Common myeloid progenitor, CD34-positive (primary cell): ENCODE measurements around the gene TUT1.

ENCODE experiments used
- CTCF ChIA-PET: fragments of 350-600 bp; sonication (Branson Sonifier 250); formaldehyde crosslinking; loops from one replicate; lab custom pipeline; 2021; ENCODE audit warnings: antibody characterized with exemption; lab: Charles Lee
- POLR2A ChIA-PET: fragments of 350-600 bp; sonication (Branson Sonifier 250); formaldehyde crosslinking; loops from one replicate; lab custom pipeline; 2021; ENCODE audit warnings: antibody characterized with exemption; lab: Charles Lee
- DNase-seq, 3 donors: peaks; one replicate each; pipeline versions ENCODE4 v3.0.0 to v3.0.0-alpha.2; 2013
- H3K27ac ChIP-seq, 2 experiments: 1 replicate in 1 of 2; 2 replicates in 1 of 2; pipeline ENCODE4 v1.7.0; 2013; ENCODE audit warnings: inconsistent platforms in 2 of 2, low read length in 2 of 2, mild to moderate bottlenecking in 2 of 2, low read depth in 1 of 2, moderate library complexity in 1 of 2; ENCODE audit not compliant: severe bottlenecking in 2 of 2, insufficient read depth in 1 of 2, poor library complexity in 1 of 2
- H3K27me3 ChIP-seq, 5 experiments: replicated peaks in 2 of 5; 1 replicate in 3 of 5; 2 replicates in 2 of 5; pipeline versions ENCODE4 v1.6.1 to v1.7.0; 2013; ENCODE audit warnings: low read length in 4 of 5, mild to moderate bottlenecking in 2 of 5, moderate library complexity in 2 of 5, inconsistent platforms in 1 of 5; ENCODE audit not compliant: insufficient read depth in 5 of 5, control insufficient read depth in 4 of 5
- H3K36me3 ChIP-seq, 4 experiments: 1 replicate in 2 of 4; 2 replicates in 2 of 4; pipeline versions ENCODE4 v1.6.1 to v1.7.0; 2013; ENCODE audit warnings: low read length in 3 of 4, control low read depth in 1 of 4, mild to moderate bottlenecking in 1 of 4; ENCODE audit not compliant: control insufficient read depth in 4 of 4, insufficient read depth in 4 of 4
- H3K4me1 ChIP-seq, 4 experiments: 1 replicate in 3 of 4; 2 replicates in 1 of 4; pipeline versions ENCODE4 v1.6.1 to v1.7.1; 2013; ENCODE audit warnings: low read length in 3 of 4, mild to moderate bottlenecking in 3 of 4, control low read depth in 1 of 4, inconsistent platforms in 1 of 4, moderate library complexity in 1 of 4; ENCODE audit not compliant: control insufficient read depth in 4 of 4, insufficient read depth in 4 of 4; ENCODE audit errors: control extremely low read depth in 1 of 4
- H3K4me3 ChIP-seq, 7 experiments: 1 replicate in 4 of 7; 2 replicates in 3 of 7; pipeline versions ENCODE4 v1.5.1 to v1.7.0; 2013; ENCODE audit warnings: mild to moderate bottlenecking in 7 of 7, low read length in 6 of 7, moderate library complexity in 6 of 7, inconsistent platforms in 2 of 7, low read depth in 2 of 7, control low read depth in 1 of 7; ENCODE audit not compliant: insufficient read depth in 4 of 7, control insufficient read depth in 1 of 7; ENCODE audit errors: extremely low read depth in 1 of 7
- H3K9me3 ChIP-seq, 5 experiments: 1 replicate in 4 of 5; 2 replicates in 1 of 5; pipeline versions ENCODE4 v1.6.1 to v1.7.1; 2013; ENCODE audit warnings: low read length in 4 of 5, mild to moderate bottlenecking in 2 of 5, inconsistent platforms in 1 of 5, low read depth in 1 of 5, moderate library complexity in 1 of 5; ENCODE audit not compliant: control insufficient read depth in 4 of 5, insufficient read depth in 2 of 5; ENCODE audit errors: control extremely low read depth in 1 of 5
- WGBS: methylation state at CpG from one replicate; pipeline ENCODE4 v1.1.5; 2013; ENCODE audit not compliant: insufficient coverage; 5-methylcytosine and 5-hydroxymethylcytosine counted together

TUT1 gene

GRCh38 chr11:62548545-62549335 is 42.6 kb downstream of the TUT1 start:
- peaks cover 7 to 77% (median 67%) of the 10 kb centered on the region in 4 experiments for H3K4me1 ChIP-seq
- H3K9me3 ChIP-seq = no peaks in the 10 kb centered on the region
- ChIA-PET CTCF (interaction anchor here (0.8 to 19.4 kb wide), 4 partner anchors 7 to 127 kb away, joined by 3 to 283 read pairs (median 145); partner anchors contain the start of gene AHNAK), POLR2A (interaction anchor here (1.4 kb wide), 1 partner anchor 14 kb away, joined by 6 read pairs; no protein-coding TSS in a partner anchor)
- peaks cover 0 to 2% (median 0%) of the 10 kb centered on the region in 4 experiments for H3K36me3 ChIP-seq
- H3K4me3 ChIP-seq = no peak overlapping the region
- DNase-seq = no peak
- H3K27ac ChIP-seq = no peak overlapping the region
- WGBS = 98% methylated on average over 17 of the region's 17 CpGs
- H3K27me3 ChIP-seq = peaks cover 0 to 5% (median 0%) of the 10 kb centered on the region in 5 experiments

- ChIA-PET CTCF (interaction anchor here (2.0 to 13.6 kb wide), 2 partner anchors 11 to 123 kb away, joined by 7 to 283 read pairs; no protein-coding TSS in a partner anchor), POLR2A (interaction anchor here (1.0 to 1.4 kb wide), 2 partner anchors 10 to 15 kb away, joined by 5 to 6 read pairs; no protein-coding TSS in a partner anchor)
- Histone ChIP-seq H3K27me3 (peaks cover 0 to 5% (median 0%) of the 10 kb centered on the region in 5 experiments), H3K4me1 (peaks cover 4 to 77% (median 67%) of the 10 kb centered on the region in 4 experiments), H3K36me3 (peaks cover 0 to 7% (median 0%) of the 10 kb centered on the region in 4 experiments), H3K9me3 (no peaks in the 10 kb centered on the region), H3K27ac (no peak overlapping the region), H3K4me3 (peak overlapping the region in 5 of 7 experiments; percentile 17 to 97 (median 71))
- 93% methylated on average over 6 of the region's 8 CpGs for WGBS
- DNase-seq = no peak
These were observed 43.5 kb downstream of the TUT1 start for GRCh38 chr11:62547691-62548281.

GRCh38 chr11:62546929-62547625 is 44.2 kb downstream of the TUT1 start:
- peaks cover 0 to 7% (median 0%) of the 10 kb centered on the region in 4 experiments for H3K36me3 ChIP-seq
- WGBS = 9% methylated on average over 32 of the region's 40 CpGs
- no peak for DNase-seq
- H3K27ac ChIP-seq = no peak overlapping the region
- H3K4me3 ChIP-seq = peak overlapping the region; percentile 31 to 97 (median 61)
- H3K27me3 ChIP-seq = peaks cover 0 to 5% (median 0%) of the 10 kb centered on the region in 5 experiments
- CTCF ChIA-PET = interaction anchor here (0.9 to 13.6 kb wide), 3 partner anchors 12 to 153 kb away, joined by 3 to 283 read pairs (median 7); no protein-coding TSS in a partner anchor
- no peaks in the 10 kb centered on the region for H3K9me3 ChIP-seq
- POLR2A ChIA-PET = interaction anchor here (0.6 to 1.0 kb wide), 4 partner anchors 8 to 33 kb away, joined by 3 to 5 read pairs (median 4); no protein-coding TSS in a partner anchor
- H3K4me1 ChIP-seq = peaks cover 2 to 77% (median 67%) of the 10 kb centered on the region in 4 experiments

- Histone ChIP-seq H3K36me3 (peaks cover 0 to 7% (median 0%) of the 10 kb centered on the region in 4 experiments), H3K9me3 (no peaks in the 10 kb centered on the region), H3K27me3 (peaks cover 0 to 5% (median 0%) of the 10 kb centered on the region in 5 experiments), H3K27ac (peak within 1 kb of the TSS; percentile 81 to 88), H3K4me3 (peak within 1 kb of the TSS; percentile 78 to 97 (median 84)), H3K4me1 (peaks cover 3 to 78% (median 66%) of the 10 kb centered on the region in 4 experiments)
- POLR2A ChIA-PET = interaction anchor here (0.6 to 2.5 kb wide), 6 partner anchors 9 to 34 kb away, joined by 3 to 10 read pairs (median 4); no protein-coding TSS in a partner anchor
- CTCF ChIA-PET = interaction anchor here (0.9 to 13.6 kb wide), 4 partner anchors 12 to 152 kb away, joined by 3 to 283 read pairs (median 38); no protein-coding TSS in a partner anchor
- peak; percentile 68 to 81 (median 73) for DNase-seq
- WGBS = 0% methylated on average over 55 of the region's 69 CpGs
These were observed 44.9 kb downstream of the TUT1 start, which contains the start of gene AHNAK for GRCh38 chr11:62546244-62546928. AHNAK (minus strand) TSS chr11:62546806; CDS start chr11:62536098, 10,708 bp downstream.

- CTCF ChIA-PET = interaction anchor here (0.8 to 13.6 kb wide), 4 partner anchors 13 to 151 kb away, joined by 3 to 283 read pairs (median 52); no protein-coding TSS in a partner anchor
- POLR2A ChIA-PET = interaction anchor here (1.9 to 2.5 kb wide), 2 partner anchors 9 to 15 kb away, joined by 4 to 10 read pairs; no protein-coding TSS in a partner anchor
- peaks cover 0 to 12% (median 0%) of the 10 kb centered on the region in 4 experiments for H3K36me3 ChIP-seq
- peak overlapping the region; percentile 78 to 97 (median 84) for H3K4me3 ChIP-seq
- H3K27me3 ChIP-seq = peaks cover 0 to 5% (median 0%) of the 10 kb centered on the region in 5 experiments
- H3K27ac ChIP-seq = peak overlapping the region; percentile 81 to 88
- 0% methylated on average over 40 of the region's 59 CpGs for WGBS
- H3K9me3 ChIP-seq = no peaks in the 10 kb centered on the region
- peaks cover 3 to 78% (median 67%) of the 10 kb centered on the region in 4 experiments for H3K4me1 ChIP-seq
- peak; percentile 50 to 83 (median 80) for DNase-seq
These were observed 45.7 kb downstream of the TUT1 start for GRCh38 chr11:62545437-62546243.
